Retinal pigment epithelial cell (primary cell): ENCODE measurements around the gene NSFL1C.
"Not testable (repeated sequence)": the region's sequence is repeated elsewhere in the genome, so short reads cannot be mapped to it uniquely, and the experiment has no call there.

Experiments
- DNase-seq: peaks from one replicate; pipeline ENCODE4 v3.0.0-alpha.2; 2010; ENCODE audit warnings: low read depth
- H3K4me3 ChIP-seq: 2 replicates; pipeline ENCODE4 v1.5.1; 2011; ENCODE audit warnings: mild to moderate bottlenecking, low read length, control low read depth, moderate library complexity
- CTCF ChIP-seq: conservative IDR thresholded peaks from 2 replicates; pipeline ENCODE4 v1.5.1; 2011; ENCODE audit warnings: low read depth, low read length, control low read depth, inconsistent platforms

The NSFL1C gene

GRCh38 chr20:1401451-1401907, 65.2 kb downstream of the NSFL1C start:
- TF ChIP-seq CTCF = no peak
- DNase-seq = no peak

GRCh38 chr20:1399678-1400366, 66.8 kb downstream of the NSFL1C start:
- not testable (repeated sequence) for H3K4me3 ChIP-seq, DNase-seq

More at GRCh38 chr20:1401451-1401907, 65.2 kb downstream of the NSFL1C start:
- no peak overlapping the region for H3K4me3 ChIP-seq

GRCh38 chr20:1398185-1398584, 68.5 kb downstream of the NSFL1C start:
- not testable (repeated sequence) for DNase-seq, H3K4me3 ChIP-seq

GRCh38 chr20:1397710-1398109, 68.9 kb downstream of the NSFL1C start:
- no peak for TF ChIP-seq CTCF
- no peak overlapping the region for H3K4me3 ChIP-seq
- no peak for DNase-seq

- H3K4me3 ChIP-seq = no peak overlapping the region
- no peak for TF ChIP-seq CTCF
- no peak for DNase-seq
Measured at GRCh38 chr20:1396702-1397101, 69.9 kb downstream of the NSFL1C start.

- no peak overlapping the region for H3K4me3 ChIP-seq
- no peak for DNase-seq
- no peak for TF ChIP-seq CTCF
Measured at GRCh38 chr20:1396264-1396663, 70.4 kb downstream of the NSFL1C start.

GRCh38 chr20:1394686-1395085, 72.0 kb downstream of the NSFL1C start:
- H3K4me3 ChIP-seq = no peak overlapping the region
- TF ChIP-seq CTCF = no peak
- no peak for DNase-seq

- H3K4me3 ChIP-seq = peak overlapping the region; percentile 93
- TF ChIP-seq CTCF = no peak
- DNase-seq = no peak
Measured at GRCh38 chr20:1393507-1393882, 73.2 kb downstream of the NSFL1C start.
